NT2/D1 (cell line): ENCODE results near the gene ORC6.

Source experiments
- SUZ12 ChIP-seq: IDR thresholded peaks from 2 replicates; pipeline ENCODE4 v1.6.1; 2011; ENCODE audit not compliant: insufficient read length, insufficient read depth; ENCODE audit errors: extremely low read depth
- YY1 ChIP-seq: IDR thresholded peaks from 2 replicates; pipeline ENCODE4 v1.6.1; 2011; ENCODE audit not compliant: insufficient read length, insufficient read depth
- ZNF274 ChIP-seq: IDR thresholded peaks from 2 replicates; pipeline ENCODE4 v1.6.1; 2011; ENCODE audit warnings: mild to moderate bottlenecking, low read depth, low read length

DNA sequence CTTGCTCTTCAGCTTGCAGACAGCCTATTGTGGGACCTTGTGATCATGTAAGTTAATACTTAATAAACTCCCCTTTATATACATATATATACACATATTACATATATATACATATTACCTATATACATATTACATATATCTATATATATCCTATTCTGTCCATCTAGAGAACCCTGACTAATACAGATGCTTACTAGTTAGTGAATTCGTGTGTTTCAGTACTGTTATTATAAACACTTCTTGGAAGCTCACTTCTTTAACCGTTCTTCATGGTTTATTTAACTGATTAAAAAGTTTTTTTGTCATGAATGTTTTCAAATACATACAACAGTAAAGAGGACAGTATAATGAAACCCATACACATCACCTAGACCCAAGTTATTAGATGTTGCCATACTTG is 12.6 kb downstream of the ORC6 start:
- TF ChIP-seq YY1 = no peak
- no peak for TF ChIP-seq ZNF274
- no peak for TF ChIP-seq SUZ12
